ENCODE measurements around the gene AOC2. TPM values are rescaled to one million over a fixed set of nuclear protein-coding genes. Genes with fewer than 3 reads are reported as not detected.

Gene AOC2
- total RNA-seq, 1 experiment from 2014 or later = 11.0 TPM

DNA sequence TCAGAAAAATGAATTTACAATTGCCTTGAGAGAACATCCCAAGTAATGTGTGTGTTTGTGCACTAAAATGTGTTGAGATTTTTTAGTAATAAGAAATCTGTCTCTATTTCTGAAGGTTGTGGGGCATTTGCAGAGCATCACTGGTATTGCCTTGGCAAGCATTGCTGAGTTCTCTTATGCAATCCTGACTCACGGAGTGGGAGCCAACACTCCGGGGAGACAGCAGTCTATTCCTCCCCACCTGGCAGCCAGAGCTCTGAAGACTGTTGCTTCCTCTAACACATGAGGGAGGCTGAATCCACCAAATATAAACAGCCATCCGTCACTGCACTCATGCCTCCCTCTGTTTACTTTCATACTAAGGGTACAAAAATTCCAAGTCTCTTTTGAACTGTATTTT is 35.1 kb upstream of the AOC2 start:
- CTCF ChIA-PET = interaction anchor here (0.9 to 2.4 kb wide), 3 partner anchors 11 to 46 kb away, joined by 4 to 7 read pairs (median 6); partner anchors contain the start of gene BECN1
- DNase-seq (ENCODE audit: low spot score) (no peak), ATAC-seq (no peak)
- H3K27me3 Mint-ChIP-seq (ENCODE audit: low read depth) = no peaks in the 10 kb centered on the region; the same call in 1 of the 2 replicates
- TF ChIP-seq IRF1 (CRISPR knock-in tag; IDR thresholded peaks at IDR 0.05) (no peak), ZNF425 (CRISPR knock-in tag; conservative IDR thresholded peaks at IDR 0.05) (no peak), EMX1 (CRISPR knock-in tag; IDR thresholded peaks at IDR 0.05) (no peak), ETV6 (CRISPR knock-in tag; IDR thresholded peaks at IDR 0.05) (no peak), AR (CRISPR knock-in tag; IDR thresholded peaks at IDR 0.05) (no peak), JAZF1 (CRISPR knock-in tag; IDR thresholded peaks at IDR 0.05) (no peak), RELA (CRISPR knock-in tag; IDR thresholded peaks at IDR 0.05; ENCODE audit: borderline replicate concordance) (no peak), MXD4 (CRISPR knock-in tag; IDR thresholded peaks at IDR 0.05; ENCODE audit: borderline replicate concordance) (no peak), NR2C2 (CRISPR knock-in tag; IDR thresholded peaks at IDR 0.05) (no peak), AFF4 (CRISPR knock-in tag; IDR thresholded peaks at IDR 0.05; ENCODE audit: borderline replicate concordance) (no peak), CREB1 (CRISPR knock-in tag; IDR thresholded peaks at IDR 0.05) (no peak), FOXK1 (CRISPR knock-in tag; IDR thresholded peaks at IDR 0.05) (no peak), ZNF121 (CRISPR knock-in tag; IDR thresholded peaks at IDR 0.05) (no peak), JUN (CRISPR knock-in tag; IDR thresholded peaks at IDR 0.05) (no peak)
- TF ChIP-seq, protein P1, sequence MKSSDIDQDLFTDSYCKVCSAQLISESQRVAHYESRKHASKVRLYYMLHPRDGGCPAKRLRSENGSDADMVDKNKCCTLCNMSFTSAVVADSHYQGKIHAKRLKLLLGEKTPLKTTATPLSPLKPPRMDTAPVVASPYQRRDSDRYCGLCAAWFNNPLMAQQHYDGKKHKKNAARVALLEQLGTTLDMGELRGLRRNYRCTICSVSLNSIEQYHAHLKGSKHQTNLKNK (CRISPR knock-in tag; IDR thresholded peaks at IDR 0.05) = no peak
- TF ChIP-seq, protein P2, sequence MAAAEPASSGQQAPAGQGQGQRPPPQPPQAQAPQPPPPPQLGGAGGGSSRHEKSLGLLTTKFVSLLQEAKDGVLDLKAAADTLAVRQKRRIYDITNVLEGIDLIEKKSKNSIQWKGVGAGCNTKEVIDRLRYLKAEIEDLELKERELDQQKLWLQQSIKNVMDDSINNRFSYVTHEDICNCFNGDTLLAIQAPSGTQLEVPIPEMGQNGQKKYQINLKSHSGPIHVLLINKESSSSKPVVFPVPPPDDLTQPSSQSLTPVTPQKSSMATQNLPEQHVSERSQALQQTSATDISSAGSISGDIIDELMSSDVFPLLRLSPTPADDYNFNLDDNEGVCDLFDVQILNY (CRISPR knock-in tag; IDR thresholded peaks at IDR 0.05) = no peak
- no peaks in the 10 kb centered on the region for H3K9me3 Mint-ChIP-seq
- H3K27ac Mint-ChIP-seq = no peak overlapping the region
- H3K4me1 Mint-ChIP-seq = no peaks in the 10 kb centered on the region
- H3K36me3 Mint-ChIP-seq = peaks cover 26% of the 10 kb centered on the region
- no peak overlapping the region for H3K4me3 Mint-ChIP-seq
- POLR2A ChIA-PET = no interaction called here
